GM11168 (cell line): Measurements from ENCODE around the gene ELFN1.

Experiments used
- in situ Hi-C: fragments of 300-500 bp; cut with MboI; formaldehyde crosslinking; loops from one replicate; pipeline ENCODE4 v1.12.0; 2022; ENCODE audit warnings: low sequenced_read_pairs; ENCODE audit not compliant: unreplicated experiment

ELFN1 gene

GRCh38 chr7:1692515-1693418 lies 22.7 kb downstream of the ELFN1 start:
- in situ Hi-C loops, result no loop called here

GRCh38 chr7:1693419-1693990 lies 23.4 kb downstream of the ELFN1 start:
- in situ Hi-C loops, result no loop called here

DNA sequence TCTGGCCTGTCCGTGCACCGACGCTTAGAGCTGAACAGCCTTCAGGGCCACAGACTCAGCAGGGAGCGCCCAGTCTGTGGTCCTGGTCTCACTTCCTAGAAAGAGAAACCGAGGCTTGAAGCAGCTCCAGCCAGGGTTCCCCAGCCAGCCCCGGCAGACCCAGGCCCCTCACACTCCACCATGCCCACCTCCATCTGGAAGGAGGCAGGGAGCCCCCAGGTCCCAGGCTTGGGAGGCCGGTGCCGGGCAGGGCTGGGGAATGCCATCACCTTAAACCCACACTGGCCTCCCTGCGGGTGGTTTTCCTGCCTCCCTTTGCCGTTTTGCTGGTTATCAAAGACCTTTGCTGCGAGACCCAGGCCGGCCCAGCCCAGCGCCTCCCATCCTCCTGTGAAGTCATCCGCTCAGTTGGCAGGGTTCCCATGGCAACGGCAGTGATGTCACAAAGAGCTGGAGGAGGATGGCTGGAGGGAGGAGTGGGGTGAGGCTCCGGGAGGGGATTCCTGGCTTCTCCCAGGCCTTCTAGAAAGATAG lies 24.0 kb downstream of the ELFN1 start:
- in situ Hi-C loops, result no loop called here

DNA sequence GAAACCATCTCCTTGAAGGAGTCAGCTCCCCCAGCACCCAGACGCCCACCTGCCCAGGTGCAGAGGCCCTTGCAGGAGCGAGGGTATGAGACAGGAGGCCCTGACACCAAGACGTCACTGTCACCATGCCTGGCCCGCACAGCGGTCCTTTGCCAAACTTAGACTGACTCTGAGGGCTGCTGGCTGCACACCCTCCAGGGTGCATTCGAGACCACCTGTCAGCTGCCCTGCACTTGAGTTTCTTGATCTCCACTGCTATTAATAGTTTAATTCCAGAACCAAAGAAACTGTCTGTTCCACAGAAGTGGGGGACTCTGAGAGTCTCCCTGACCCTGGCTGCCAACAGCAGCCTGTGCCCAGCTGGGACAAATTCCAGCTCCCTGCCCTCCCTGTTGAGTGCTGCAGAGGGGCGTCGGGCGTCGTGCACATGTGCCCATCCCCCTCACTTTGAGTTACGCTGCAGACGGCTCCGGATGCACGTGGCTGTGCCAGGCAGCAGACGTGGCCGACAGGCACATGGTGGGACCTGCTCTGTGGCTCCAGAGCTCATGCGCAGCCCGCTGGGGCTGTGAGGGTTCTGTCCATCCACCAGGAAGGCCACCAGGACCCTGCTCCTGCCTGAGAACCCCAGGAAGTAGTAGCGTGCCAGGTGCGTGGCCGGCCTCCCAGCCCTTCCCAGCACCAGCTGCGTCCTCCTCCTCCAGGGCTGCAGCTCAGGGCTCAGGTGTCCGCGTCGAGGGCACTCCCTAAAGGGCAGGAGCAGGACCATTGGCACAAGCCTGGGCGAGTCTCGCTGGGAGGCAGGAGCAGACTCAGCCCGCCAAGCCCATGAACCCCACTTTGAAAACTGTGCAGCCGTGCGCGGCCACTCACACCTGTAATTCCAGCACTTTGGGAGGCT lies 24.8 kb downstream of the ELFN1 start:
- in situ Hi-C loops, result no loop called here

- in situ Hi-C loops, result no loop called here
Measured at GRCh38 chr7:1695800-1696454, 25.9 kb downstream of the ELFN1 start.

DNA sequence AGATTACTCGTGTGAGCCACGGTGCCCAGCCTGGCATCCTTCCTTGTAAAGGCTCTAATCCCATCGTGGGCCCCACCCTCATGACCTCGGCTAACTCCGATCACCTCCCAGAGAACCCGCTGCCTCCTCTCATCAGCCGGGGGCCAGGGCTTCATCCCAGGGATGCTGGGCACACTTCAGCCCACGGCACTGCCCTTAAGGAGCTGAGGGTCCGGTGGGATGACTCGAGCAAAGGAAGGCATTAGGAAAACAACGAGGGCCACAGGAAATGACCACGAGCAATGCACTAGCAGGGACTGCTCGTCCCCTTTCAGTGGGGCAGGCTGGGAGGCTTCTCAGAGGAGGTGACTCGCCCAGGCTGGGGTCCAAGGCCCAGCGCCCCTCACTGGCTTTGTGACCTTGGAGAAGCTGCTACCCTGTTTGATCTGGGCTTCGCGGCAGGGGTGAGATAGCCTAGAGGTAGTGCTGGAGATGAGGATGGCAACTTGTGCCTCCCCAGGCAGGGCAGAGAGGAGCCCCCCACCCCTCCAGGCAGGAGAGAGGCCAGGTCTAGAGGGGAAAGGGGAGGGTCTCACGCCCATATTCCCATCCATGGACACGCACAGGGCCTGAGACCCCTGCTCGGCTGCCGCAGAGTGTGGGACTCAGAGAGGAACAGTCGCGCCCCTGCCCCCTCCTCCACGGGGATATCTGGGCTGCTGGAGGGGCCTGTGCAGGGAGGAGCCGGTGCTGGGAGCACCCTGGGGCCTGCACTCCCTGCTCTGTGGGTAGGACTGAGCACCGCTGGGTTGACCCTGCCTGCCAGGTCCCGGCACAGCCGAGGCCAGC lies 26.8 kb downstream of the ELFN1 start:
- in situ Hi-C loops, result no loop called here

GRCh38 chr7:1697499-1698125 lies 27.5 kb downstream of the ELFN1 start:
- in situ Hi-C loops, result no loop called here

DNA sequence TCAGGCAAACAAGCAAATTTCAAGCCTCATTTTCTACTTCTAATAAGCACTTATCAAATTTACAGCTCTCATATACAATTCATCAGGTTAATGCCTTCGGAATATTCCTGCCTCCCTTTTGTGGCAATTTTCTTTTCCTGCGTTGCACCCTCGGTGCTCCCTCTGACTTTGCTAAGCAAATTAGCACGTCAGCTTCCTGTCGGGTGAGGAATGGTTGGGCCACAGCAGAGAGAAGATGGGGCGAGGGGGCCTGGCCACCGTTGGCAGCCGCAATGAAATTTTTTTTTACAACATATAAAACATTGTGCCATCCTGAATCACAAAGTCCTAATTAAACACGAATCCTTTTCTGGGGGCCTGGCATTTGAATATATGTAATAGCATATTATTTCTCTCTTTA lies 28.1 kb downstream of the ELFN1 start:
- in situ Hi-C loops, result no loop called here

DNA sequence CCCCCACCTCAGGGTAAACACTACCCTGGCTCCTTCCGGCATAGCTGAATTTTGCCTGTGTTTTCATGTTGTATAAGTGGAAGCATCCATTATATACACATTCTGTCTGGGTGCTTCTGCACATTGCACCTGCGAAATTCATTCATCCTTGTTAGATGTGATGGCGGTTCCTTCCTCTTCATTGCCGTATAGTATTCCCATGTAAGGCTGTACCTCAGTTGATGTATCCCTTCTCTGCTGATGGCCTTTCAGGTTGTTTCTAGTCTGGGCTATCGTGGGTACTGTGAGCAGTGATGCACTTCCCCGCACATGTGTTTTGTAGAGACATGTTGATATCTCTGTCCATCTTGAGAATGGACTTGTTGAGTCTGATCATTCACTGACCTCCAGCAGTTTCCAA lies 28.9 kb downstream of the ELFN1 start:
- in situ Hi-C loops, result no loop called here

GRCh38 chr7:1700086-1700485 lies 30.0 kb downstream of the ELFN1 start:
- in situ Hi-C loops, result no loop called here

- in situ Hi-C loops, result no loop called here
Measured at GRCh38 chr7:1700536-1701333, 30.7 kb downstream of the ELFN1 start.

GRCh38 chr7:1702652-1703051 lies 32.6 kb downstream of the ELFN1 start:
- in situ Hi-C loops, result no loop called here

DNA sequence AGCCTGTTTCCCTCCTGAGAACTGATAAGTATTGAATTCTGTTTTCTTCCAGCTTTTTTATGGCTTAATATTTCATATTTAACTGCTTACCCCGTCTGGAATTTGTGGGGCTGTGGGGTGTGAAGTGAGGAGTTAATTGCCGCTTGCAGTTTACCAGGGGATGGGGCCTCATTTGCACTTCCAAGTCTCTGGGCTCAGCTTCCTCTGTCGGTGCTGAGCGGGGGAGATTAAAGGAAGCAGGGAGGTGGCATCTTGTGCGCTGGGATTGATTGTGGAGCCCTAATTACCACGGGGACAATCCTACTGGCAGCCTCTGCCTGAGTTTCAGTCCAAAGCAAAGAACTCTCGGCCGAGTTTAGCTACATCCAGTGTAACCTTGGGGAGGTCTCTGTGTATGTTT lies 33.4 kb downstream of the ELFN1 start:
- in situ Hi-C loops, result no loop called here

- in situ Hi-C loops, result no loop called here
Measured at GRCh38 chr7:1703871-1704810, 34.1 kb downstream of the ELFN1 start.

- in situ Hi-C loops, result no loop called here
Measured at GRCh38 chr7:1704811-1705738, 35.0 kb downstream of the ELFN1 start.

DNA sequence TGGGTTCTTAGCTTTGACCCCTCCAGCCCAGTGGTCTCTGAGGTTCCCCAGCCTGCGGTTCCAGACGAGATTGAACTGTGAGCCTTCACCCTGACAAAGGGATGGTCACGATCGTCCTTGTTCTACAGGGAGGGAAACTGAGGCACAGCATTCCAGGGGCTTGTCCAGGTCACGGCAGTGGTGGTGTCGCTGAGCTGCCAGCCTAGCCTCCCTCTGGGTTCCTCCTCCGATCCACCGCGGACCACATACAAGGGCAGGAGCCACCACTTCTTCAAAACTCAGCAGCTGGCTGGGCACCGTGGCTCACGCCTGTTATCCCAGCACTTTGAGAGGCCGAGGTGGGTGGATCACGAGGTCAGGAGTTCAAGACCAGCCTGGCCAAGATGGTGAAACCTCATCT lies 35.8 kb downstream of the ELFN1 start:
- in situ Hi-C loops, result no loop called here
